Tibial nerve (tissue), 4 donors: ENCODE results near the gene TRPV4. TPM values are rescaled to one million over a fixed set of nuclear protein-coding genes. Genes with fewer than 3 reads are reported as not detected.

Experiments used
- DNase-seq, 2 donors: peaks; one replicate each; pipeline ENCODE4 v3.0.0-alpha.2; 2019; ENCODE audit warnings: low spot score in 2 of 2
- H3K27ac ChIP-seq, 4 donors: fragments of 200-600 bp; sonication (generic) in 3 of 4; one replicate each; pipeline ENCODE4 v1.5.1; 2017 to 2019; ENCODE audit warnings: mild to moderate bottlenecking in 1 of 4
- H3K27me3 ChIP-seq, 2 donors: fragments of 200-600 bp; sonication (generic) in 1 of 2; one replicate each; pipeline versions ENCODE4 v1.5.1 to v1.6.0; 2017 to 2019
- H3K36me3 ChIP-seq, 3 donors: fragments of 200-600 bp; sonication (generic); one replicate each; pipeline ENCODE4 v1.5.1; 2018 to 2019
- H3K4me1 ChIP-seq, 4 donors: fragments of 200-600 bp; sonication (generic) in 3 of 4; one replicate each; pipeline ENCODE4 v1.5.1; 2017 to 2019
- H3K4me3 ChIP-seq, 4 donors: fragments of 200-600 bp; sonication (generic) in 3 of 4; one replicate each; pipeline ENCODE4 v1.5.1; 2017 to 2019; ENCODE audit warnings: mild to moderate bottlenecking in 1 of 4, moderate library complexity in 1 of 4
- H3K9me3 ChIP-seq, 4 donors: fragments of 200-600 bp; sonication (generic) in 3 of 4; one replicate each; pipeline ENCODE4 v1.5.1; 2017 to 2019
- EP300 ChIP-seq, 2 donors: sonication (generic); formaldehyde crosslinking; IDR thresholded peaks; one replicate each; pipeline ENCODE4 v1.6.1; 2017; ENCODE audit warnings: antibody characterized with exemption in 2 of 2, mild to moderate bottlenecking in 1 of 2
- POLR2A ChIP-seq, 2 donors: fragments of 450-650 bp; IDR thresholded peaks; one replicate each; pipeline ENCODE4 v1.6.1; 2017; ENCODE audit warnings: antibody characterized with exemption in 2 of 2, mild to moderate bottlenecking in 2 of 2, moderate library complexity in 2 of 2
- WGBS, 2 donors: methylation state at CpG; one replicate each; pipeline ENCODE4 v1.1.5; 2018; 5-methylcytosine and 5-hydroxymethylcytosine counted together
- total RNA-seq, 4 donors: library from RNA; depleted of rRNA; stranded (reverse); fragments of >200 nt; gene quantifications; one replicate each; pipeline ENCODE4 v1.1.0, GENCODE V29; 2016
- TF ChIP-seq, protein P1 (sequence below), 5 experiments: fragments of 200-600 bp in 3 of 5; fragments of 450-650 bp in 2 of 5; sonication (generic) in 3 of 5; IDR thresholded peaks; one replicate each; pipeline ENCODE4 v1.5.1; 2016 to 2019; ENCODE audit warnings: antibody characterized with exemption in 5 of 5, mild to moderate bottlenecking in 3 of 5, moderate library complexity in 2 of 5

TRPV4 gene
- total RNA-seq, 4 donors from 2014 or later = 0.42 to 3.0 (median 1.4) TPM

DNA sequence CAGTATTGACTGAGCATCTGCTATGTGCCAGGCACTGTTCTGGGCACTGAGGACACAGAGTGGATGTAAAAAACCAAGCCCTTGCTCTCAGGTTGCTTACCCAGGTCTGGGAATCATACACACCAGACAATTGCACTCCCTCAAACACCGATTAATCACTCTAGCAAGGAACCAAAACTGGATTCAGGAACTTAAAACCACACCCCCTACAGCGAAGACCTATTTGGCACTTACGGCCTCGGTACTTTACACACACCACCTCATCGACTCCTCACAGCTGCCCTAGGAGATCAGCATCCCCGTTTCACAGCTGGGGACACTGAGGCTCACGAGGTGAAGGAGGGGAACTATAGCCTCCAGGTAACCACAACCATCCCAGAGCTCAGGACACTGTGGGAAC is 45.6 kb upstream of the TRPV4 start:
- Histone ChIP-seq H3K9me3 (no peaks in the 10 kb centered on the region), H3K36me3 (no peaks in the 10 kb centered on the region), H3K4me3 (peak overlapping the region in 3 of 4 donors; percentile 80 to 92 (median 88)), H3K4me1 (peaks cover 0 to 65% (median 34%) of the 10 kb centered on the region in 4 donors), H3K27ac (peak overlapping the region; percentile 27 to 94 (median 90)), H3K27me3 (no peaks in the 10 kb centered on the region)
- TF ChIP-seq, protein P1, sequence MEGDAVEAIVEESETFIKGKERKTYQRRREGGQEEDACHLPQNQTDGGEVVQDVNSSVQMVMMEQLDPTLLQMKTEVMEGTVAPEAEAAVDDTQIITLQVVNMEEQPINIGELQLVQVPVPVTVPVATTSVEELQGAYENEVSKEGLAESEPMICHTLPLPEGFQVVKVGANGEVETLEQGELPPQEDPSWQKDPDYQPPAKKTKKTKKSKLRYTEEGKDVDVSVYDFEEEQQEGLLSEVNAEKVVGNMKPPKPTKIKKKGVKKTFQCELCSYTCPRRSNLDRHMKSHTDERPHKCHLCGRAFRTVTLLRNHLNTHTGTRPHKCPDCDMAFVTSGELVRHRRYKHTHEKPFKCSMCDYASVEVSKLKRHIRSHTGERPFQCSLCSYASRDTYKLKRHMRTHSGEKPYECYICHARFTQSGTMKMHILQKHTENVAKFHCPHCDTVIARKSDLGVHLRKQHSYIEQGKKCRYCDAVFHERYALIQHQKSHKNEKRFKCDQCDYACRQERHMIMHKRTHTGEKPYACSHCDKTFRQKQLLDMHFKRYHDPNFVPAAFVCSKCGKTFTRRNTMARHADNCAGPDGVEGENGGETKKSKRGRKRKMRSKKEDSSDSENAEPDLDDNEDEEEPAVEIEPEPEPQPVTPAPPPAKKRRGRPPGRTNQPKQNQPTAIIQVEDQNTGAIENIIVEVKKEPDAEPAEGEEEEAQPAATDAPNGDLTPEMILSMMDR (IDR thresholded peaks at IDR 0.05) = no peak
- TF ChIP-seq POLR2A (IDR thresholded peaks at IDR 0.05) (no peak), EP300 (IDR thresholded peaks at IDR 0.05) (no peak)
- 34 to 38% methylated on average over 7 of the region's 7 CpGs for WGBS, 2 donors
- no peak for DNase-seq

DNA sequence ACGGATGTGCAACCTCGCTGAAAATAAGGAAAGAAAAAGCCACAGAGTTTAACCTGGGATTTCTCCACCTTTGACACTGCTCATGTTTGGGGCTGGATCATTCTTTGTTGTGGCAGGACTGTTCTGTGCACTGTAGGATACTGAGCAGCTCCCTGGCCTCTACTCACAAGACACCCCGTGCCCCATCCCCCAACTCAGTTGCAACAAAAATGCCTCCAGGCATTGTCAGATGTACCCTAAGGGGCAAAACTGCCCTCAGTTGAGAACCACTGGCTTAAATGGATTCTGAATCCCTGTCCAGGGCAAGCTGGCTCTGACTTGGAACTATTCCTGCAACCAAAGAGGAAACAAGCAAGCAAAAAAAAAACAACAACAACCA is 45.0 kb upstream of the TRPV4 start:
- no peak for TF ChIP-seq EP300 (IDR thresholded peaks at IDR 0.05)
- TF ChIP-seq, protein P1 (IDR thresholded peaks at IDR 0.05) = no peak
- TF ChIP-seq POLR2A (IDR thresholded peaks at IDR 0.05) = no peak
- no peaks in the 10 kb centered on the region for H3K9me3 ChIP-seq
- DNase-seq = no peak
- 50 to 61% methylated on average over 3 of the region's 3 CpGs for WGBS, 2 donors
- peak overlapping the region; percentile 27 to 94 (median 90) for H3K27ac ChIP-seq
- no peaks in the 10 kb centered on the region for H3K27me3 ChIP-seq
- H3K36me3 ChIP-seq = no peaks in the 10 kb centered on the region
- peak overlapping the region in 3 of 4 donors; percentile 80 to 92 (median 88) for H3K4me3 ChIP-seq
- H3K4me1 ChIP-seq = peaks cover 0 to 70% (median 34%) of the 10 kb centered on the region in 4 donors

DNA sequence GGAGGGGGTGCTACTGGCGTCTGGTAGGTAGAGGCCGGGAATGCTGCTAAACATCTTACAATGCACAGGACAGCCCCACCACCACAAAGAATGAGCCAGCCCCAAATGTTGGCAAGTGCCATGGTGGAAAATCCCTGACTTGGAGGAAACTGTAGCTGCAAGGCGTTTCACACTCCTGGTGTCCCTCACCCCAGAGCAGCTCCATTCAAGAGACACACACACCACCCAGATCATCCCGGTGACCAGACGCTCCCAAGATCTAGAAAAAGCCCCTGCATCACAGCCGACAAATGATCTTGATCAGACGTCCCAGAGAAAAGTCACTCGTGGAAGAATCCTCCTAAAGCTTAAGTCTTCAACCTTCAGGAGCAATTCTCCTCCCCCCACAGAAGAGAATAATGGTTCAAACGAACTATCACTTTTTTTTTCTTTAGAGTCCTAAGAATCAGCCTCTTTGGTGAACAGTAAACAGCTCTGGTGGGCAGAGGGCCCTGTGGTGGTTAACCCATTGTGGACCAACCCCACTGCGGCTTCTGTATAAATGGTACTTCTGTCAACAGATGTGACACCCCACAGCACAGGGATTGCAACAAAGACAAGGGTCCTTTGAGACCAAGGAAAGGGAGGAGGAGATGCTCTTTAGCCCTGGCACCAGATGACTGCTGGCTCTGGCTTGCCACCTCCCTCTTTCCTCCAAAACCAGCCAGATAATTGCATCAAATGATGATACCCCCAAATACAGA is 44.5 kb upstream of the TRPV4 start:
- TF ChIP-seq, protein P1 (IDR thresholded peaks at IDR 0.05) = no peak
- TF ChIP-seq EP300 (IDR thresholded peaks at IDR 0.05) (no peak), POLR2A (IDR thresholded peaks at IDR 0.05) (no peak)
- Histone ChIP-seq H3K36me3 (no peaks in the 10 kb centered on the region), H3K4me1 (peaks cover 0 to 76% (median 34%) of the 10 kb centered on the region in 4 donors), H3K27ac (peak overlapping the region; percentile 1 to 94 (median 60)), H3K9me3 (no peaks in the 10 kb centered on the region), H3K27me3 (no peaks in the 10 kb centered on the region), H3K4me3 (peak overlapping the region in 2 of 4 donors; percentile 4 to 88)
- DNase-seq = no peak
- 36 to 43% methylated on average over 10 of the region's 10 CpGs for WGBS, 2 donors

DNA sequence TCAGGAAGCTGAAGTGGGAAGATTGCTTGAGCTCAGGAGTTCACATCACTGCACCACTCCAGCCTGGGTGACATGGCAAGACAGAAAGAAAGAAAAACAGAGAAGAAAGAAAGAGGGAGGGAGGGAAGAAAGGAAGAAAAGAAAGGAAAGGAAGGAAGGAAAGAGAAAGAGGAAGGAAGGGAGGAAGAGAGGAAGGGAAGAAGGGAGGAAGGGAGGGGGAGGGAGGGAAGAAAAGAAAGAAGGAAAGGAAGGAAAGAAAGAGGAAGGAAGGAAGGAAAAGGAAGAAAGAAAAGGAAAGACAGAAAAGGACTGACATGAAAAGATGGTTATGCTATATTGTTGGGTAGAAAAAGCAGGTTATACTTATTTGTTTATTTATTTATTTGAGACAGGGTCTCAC is 43.2 kb upstream of the TRPV4 start:
- Histone ChIP-seq H3K27ac (peak overlapping the region in 3 of 4 donors; percentile 31 to 94 (median 92)), H3K36me3 (no peaks in the 10 kb centered on the region), H3K4me3 (no peak overlapping the region), H3K27me3 (no peaks in the 10 kb centered on the region), H3K9me3 (no peaks in the 10 kb centered on the region), H3K4me1 (peaks cover 0 to 88% (median 45%) of the 10 kb centered on the region in 4 donors)
- DNase-seq = no peak
- TF ChIP-seq, protein P1 (IDR thresholded peaks at IDR 0.05) = no peak
- TF ChIP-seq POLR2A (IDR thresholded peaks at IDR 0.05) (no peak), EP300 (IDR thresholded peaks at IDR 0.05) (no peak)

DNA sequence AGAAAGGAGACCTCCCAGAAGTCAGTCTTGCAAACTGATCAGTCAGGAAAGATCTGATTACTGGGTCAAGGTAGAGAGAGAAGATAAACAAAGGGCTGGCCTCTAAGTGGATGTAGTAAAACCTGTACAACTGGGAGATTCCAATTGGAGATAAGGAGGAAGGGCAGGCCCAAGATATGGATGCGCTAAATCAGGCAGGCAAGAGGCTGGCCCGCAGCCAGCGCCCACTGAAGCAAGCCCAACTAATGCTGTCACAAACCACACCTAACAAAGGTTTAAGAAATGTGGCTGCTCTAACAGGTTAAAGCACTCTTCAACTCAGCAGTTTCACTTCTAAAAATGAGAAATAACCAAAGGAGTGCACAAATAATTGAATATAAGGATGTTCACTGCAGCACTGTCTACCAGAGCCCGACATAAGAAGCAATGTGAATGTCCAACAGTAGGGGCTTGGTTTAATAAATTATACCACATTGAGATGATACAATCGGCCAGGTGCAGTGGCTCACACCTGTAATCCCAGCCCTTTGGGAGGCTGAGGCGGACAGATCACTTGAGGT is 42.5 kb upstream of the TRPV4 start:
- Histone ChIP-seq H3K4me3 (no peak overlapping the region), H3K36me3 (no peaks in the 10 kb centered on the region), H3K27ac (peak overlapping the region in 3 of 4 donors; percentile 31 to 94 (median 92)), H3K27me3 (no peaks in the 10 kb centered on the region), H3K4me1 (peaks cover 0 to 90% (median 47%) of the 10 kb centered on the region in 4 donors), H3K9me3 (no peaks in the 10 kb centered on the region)
- no peak for TF ChIP-seq EP300 (IDR thresholded peaks at IDR 0.05)
- TF ChIP-seq POLR2A (IDR thresholded peaks at IDR 0.05) = no peak
- TF ChIP-seq, protein P1 (IDR thresholded peaks at IDR 0.05) = no peak
- DNase-seq = no peak
- WGBS, 2 donors = 79 to 82% methylated on average over 6 of the region's 6 CpGs
